ENCODE results near the gene CIAO2B. TPM values are rescaled to one million over a fixed set of nuclear protein-coding genes. Genes with fewer than 3 reads are reported as not detected.

Gene CIAO2B
- polyA plus RNA-seq, 1 experiment: 171 TPM

DNA sequence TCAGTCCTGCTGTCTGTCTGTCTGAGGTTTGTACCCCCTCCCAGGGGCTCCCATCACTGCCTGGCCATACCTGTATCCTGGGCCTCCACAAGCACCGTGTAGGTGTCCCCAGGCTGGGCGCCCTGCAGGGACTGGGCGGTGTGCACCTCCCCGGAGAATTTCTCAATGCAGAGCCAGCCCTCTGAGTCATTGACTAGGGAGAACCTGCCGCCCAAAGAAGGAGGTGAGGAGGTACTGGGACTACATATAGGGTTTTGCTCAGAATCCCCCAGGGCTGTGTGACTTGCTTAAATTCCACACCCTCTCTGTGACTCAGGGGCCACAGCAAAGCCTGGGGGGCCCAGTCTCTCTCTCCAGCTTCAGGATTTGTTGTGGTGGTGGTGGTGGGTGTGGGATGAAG is 23.1 kb downstream of the CIAO2B start:
- Histone ChIP-seq H3K36me3 (ENCODE audit: control insufficient read depth, insufficient read depth, low read length) (no peaks in the 10 kb centered on the region), H3K4me3 (ENCODE audit: low read depth, low read length) (no peak overlapping the region), H3K27me3 (ENCODE audit: control insufficient read depth, insufficient read depth, low read length) (peaks cover 2% of the 10 kb centered on the region)
- CTCF ChIA-PET: interaction anchor here (0.7 to 4.2 kb wide), 6 partner anchors 8 to 32 kb away, joined by 4 to 30 read pairs (median 5); partner anchors contain the start of gene CDH16
- no peak for DNase-seq (ENCODE audit: low read depth)
- POLR2A ChIA-PET: no interaction called here
- TF ChIP-seq, protein P1, sequence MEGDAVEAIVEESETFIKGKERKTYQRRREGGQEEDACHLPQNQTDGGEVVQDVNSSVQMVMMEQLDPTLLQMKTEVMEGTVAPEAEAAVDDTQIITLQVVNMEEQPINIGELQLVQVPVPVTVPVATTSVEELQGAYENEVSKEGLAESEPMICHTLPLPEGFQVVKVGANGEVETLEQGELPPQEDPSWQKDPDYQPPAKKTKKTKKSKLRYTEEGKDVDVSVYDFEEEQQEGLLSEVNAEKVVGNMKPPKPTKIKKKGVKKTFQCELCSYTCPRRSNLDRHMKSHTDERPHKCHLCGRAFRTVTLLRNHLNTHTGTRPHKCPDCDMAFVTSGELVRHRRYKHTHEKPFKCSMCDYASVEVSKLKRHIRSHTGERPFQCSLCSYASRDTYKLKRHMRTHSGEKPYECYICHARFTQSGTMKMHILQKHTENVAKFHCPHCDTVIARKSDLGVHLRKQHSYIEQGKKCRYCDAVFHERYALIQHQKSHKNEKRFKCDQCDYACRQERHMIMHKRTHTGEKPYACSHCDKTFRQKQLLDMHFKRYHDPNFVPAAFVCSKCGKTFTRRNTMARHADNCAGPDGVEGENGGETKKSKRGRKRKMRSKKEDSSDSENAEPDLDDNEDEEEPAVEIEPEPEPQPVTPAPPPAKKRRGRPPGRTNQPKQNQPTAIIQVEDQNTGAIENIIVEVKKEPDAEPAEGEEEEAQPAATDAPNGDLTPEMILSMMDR (IDR thresholded peaks at IDR 0.05; ENCODE audit: insufficient read depth, low read depth, low read length): no peak

DNA sequence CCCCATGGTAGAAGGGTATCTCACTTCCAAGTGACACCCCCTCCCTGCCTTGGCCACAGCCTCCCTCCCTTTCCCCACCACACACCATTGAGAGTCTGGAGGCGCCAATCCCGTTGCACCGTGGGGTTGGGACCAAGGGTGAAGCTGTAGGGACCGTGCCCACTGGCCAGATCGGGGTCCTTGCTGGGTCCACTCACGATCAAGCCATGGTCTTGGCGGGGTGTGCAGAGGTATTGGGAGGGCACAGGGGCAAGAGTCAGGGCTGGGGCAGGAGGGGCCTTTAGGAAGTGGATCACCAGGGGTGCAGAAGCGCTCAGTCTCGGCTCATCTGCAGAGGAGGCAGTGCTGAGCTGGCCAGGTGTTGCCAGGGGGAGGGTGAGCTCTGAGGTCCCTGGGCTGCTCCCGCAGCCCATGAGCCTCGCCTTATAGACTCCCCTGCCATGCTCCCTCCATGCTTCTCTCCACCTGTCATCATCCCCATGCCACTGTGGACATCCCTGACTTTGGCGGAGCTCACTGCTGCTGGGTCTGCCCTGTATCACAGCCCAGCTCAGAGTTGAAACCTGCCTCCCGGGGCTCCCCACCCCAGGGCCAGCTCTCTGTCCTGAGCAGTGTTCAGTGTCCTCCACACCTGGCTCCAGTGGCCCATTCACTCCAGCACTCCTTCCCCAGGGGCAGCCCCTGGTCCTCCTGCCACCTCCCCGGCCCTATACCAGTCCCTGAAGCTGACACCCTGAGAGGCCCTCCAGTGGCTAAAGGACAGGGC is 23.8 kb downstream of the CIAO2B start:
- DNase-seq (ENCODE audit: low read depth): no peak
- Histone ChIP-seq H3K36me3 (ENCODE audit: control insufficient read depth, insufficient read depth, low read length) (no peaks in the 10 kb centered on the region), H3K4me3 (ENCODE audit: low read depth, low read length) (no peak overlapping the region), H3K27me3 (ENCODE audit: control insufficient read depth, insufficient read depth, low read length) (peaks cover 1% of the 10 kb centered on the region)
- POLR2A ChIA-PET: no interaction called here
- CTCF ChIA-PET: interaction anchor here (0.7 to 4.2 kb wide), 13 partner anchors 9 to 1250 kb away, joined by 3 to 30 read pairs (median 4); partner anchors contain the start of gene CDH16
- TF ChIP-seq, protein P1 (IDR thresholded peaks at IDR 0.05; ENCODE audit: insufficient read depth, low read depth, low read length): no peak

DNA sequence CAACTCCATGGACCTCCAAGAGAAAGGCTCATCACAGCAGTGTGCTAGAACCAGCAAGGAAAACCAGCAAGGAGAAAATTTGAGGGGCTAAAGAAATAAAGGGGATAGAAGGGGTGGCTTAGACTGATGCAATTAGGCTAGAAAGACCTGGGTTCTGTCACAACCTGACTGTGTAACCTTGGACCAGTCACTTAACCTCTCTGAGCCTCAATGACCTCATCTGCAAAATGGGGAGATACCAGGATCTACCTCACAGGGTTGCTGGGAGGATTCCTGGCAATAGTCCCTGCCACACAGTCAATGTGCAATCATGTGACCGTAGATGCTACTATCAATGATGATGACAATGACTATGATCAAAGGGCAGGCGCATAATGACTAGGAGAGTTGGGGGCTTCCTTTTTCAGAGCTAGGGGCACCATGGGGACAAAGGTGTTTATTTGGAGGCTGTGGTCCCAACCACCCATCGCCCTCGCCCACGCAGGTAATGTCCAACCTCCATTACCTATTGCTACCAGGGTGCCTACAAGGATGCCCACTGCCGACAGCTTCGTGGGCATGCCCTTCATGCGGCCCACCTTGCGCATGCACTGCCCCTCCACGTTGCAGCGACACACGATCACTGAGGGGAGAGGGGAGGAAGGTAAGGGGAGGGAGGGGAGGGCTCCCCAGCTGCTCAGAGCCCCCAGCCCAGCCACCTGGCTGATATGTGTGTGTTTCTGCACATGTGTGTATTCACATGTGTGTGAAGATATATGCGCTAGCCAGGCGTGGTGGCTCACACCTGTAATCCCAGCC is 25.2 kb downstream of the CIAO2B start:
- H3K36me3 ChIP-seq (ENCODE audit: control insufficient read depth, insufficient read depth, low read length): no peaks in the 10 kb centered on the region
- ChIA-PET POLR2A (no interaction called here), CTCF (interaction anchor here (1.3 to 4.2 kb wide), 5 partner anchors 11 to 35 kb away, joined by 6 to 30 read pairs (median 9); partner anchors contain the start of gene CDH16)
- TF ChIP-seq, protein P1 (IDR thresholded peaks at IDR 0.05; ENCODE audit: insufficient read depth, low read depth, low read length): no peak
- no peak for DNase-seq (ENCODE audit: low read depth)
- H3K27me3 ChIP-seq (ENCODE audit: control insufficient read depth, insufficient read depth, low read length): no peaks in the 10 kb centered on the region; the same call in none of the 2 replicates
- no peak overlapping the region for H3K4me3 ChIP-seq (ENCODE audit: low read depth, low read length)

DNA sequence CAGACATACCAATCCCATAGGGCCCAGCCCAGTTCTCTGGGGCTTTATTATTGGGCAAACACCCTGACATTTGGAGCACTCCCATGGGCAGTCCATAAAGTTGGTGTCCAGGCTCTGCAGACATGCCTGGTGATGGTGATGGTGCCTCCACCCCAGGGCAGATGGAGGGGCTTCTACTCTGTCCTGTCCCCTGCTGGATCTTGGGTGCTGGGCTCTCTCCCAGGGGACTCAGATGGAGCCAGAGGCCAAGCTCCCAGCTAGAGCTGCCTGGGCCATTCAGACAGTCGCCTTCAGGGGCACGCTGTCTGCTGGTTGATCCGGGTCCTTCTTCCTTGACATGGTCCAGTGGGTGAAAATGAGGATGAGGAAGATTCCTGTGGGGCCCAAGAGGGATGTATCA is 26.1 kb downstream of the CIAO2B start:
- TF ChIP-seq, protein P1 (IDR thresholded peaks at IDR 0.05; ENCODE audit: insufficient read depth, low read depth, low read length): no peak
- POLR2A ChIA-PET: no interaction called here
- no peaks in the 10 kb centered on the region; the same call in none of the 2 replicates for H3K27me3 ChIP-seq (ENCODE audit: control insufficient read depth, insufficient read depth, low read length)
- CTCF ChIA-PET: interaction anchor here (1.3 to 4.2 kb wide), 3 partner anchors 11 to 16 kb away, joined by 3 to 30 read pairs (median 14); partner anchors contain the start of gene CDH16
- H3K4me3 ChIP-seq (ENCODE audit: low read depth, low read length): no peak overlapping the region
- DNase-seq (ENCODE audit: low read depth): no peak
- no peaks in the 10 kb centered on the region for H3K36me3 ChIP-seq (ENCODE audit: control insufficient read depth, insufficient read depth, low read length)
